WERI-Rb-1 (cell line): ENCODE results near the gene LRGUK.

Experiments
- DNase-seq: peaks from one replicate; pipeline ENCODE4 v3.0.0-alpha.2; 2020
- H3K27ac ChIP-seq: fragments of 250-450 bp; sonication (Bioruptor Pico); 2 replicates; pipeline ENCODE4 v1.5.1; 2020; ENCODE audit warnings: mild to moderate bottlenecking, moderate library complexity
- H3K27me3 ChIP-seq: fragments of 250-450 bp; sonication (Bioruptor Pico); 2 replicates; pipeline ENCODE4 v1.5.1; 2021; ENCODE audit warnings: mild to moderate bottlenecking, low read depth, moderate library complexity; ENCODE audit not compliant: insufficient read depth, severe bottlenecking
- H3K36me3 ChIP-seq: fragments of 250-450 bp; sonication (Bioruptor Pico); 2 replicates; pipeline ENCODE4 v1.5.1; 2020; ENCODE audit warnings: mild to moderate bottlenecking, moderate library complexity
- H3K4me3 ChIP-seq: 2 replicates; pipeline ENCODE4 v1.5.1; 2011; ENCODE audit warnings: low read depth, mild to moderate bottlenecking, control low read depth, low read length
- H3K9me3 ChIP-seq: fragments of 250-450 bp; sonication (Bioruptor Pico); 2 replicates; pipeline ENCODE4 v1.5.1; 2021; ENCODE audit warnings: mild to moderate bottlenecking, moderate library complexity; ENCODE audit not compliant: severe bottlenecking
- CTCF ChIP-seq: IDR thresholded peaks from 2 replicates; pipeline ENCODE4 v1.5.1; 2011; ENCODE audit warnings: low read depth, mild to moderate bottlenecking, control low read depth, inconsistent platforms, low read length

LRGUK gene

GRCh38 chr7:134262322-134262721, 135.2 kb downstream of the LRGUK start:
- Histone ChIP-seq H3K27ac (no peak overlapping the region), H3K36me3 (no peaks in the 10 kb centered on the region)
- no peak for TF ChIP-seq CTCF

GRCh38 chr7:134276951-134277350, 149.8 kb downstream of the LRGUK start:
- no peak for TF ChIP-seq CTCF
- no peaks in the 10 kb centered on the region for H3K27me3 ChIP-seq
- no peak overlapping the region for H3K4me3 ChIP-seq
- no peaks in the 10 kb centered on the region for H3K36me3 ChIP-seq
- no peaks in the 10 kb centered on the region for H3K9me3 ChIP-seq
- DNase-seq, result no peak
- no peak overlapping the region for H3K27ac ChIP-seq

More at GRCh38 chr7:134262322-134262721, 135.2 kb downstream of the LRGUK start:
- no peak overlapping the region for H3K4me3 ChIP-seq
- H3K27me3 ChIP-seq, result no peaks in the 10 kb centered on the region
- DNase-seq, result no peak
- H3K9me3 ChIP-seq, result no peaks in the 10 kb centered on the region

GRCh38 chr7:134278502-134279153, 151.5 kb downstream of the LRGUK start:
- no peaks in the 10 kb centered on the region for H3K27me3 ChIP-seq
- no peak for TF ChIP-seq CTCF
- no peak for DNase-seq
- H3K36me3 ChIP-seq, result no peaks in the 10 kb centered on the region
- H3K27ac ChIP-seq, result no peak overlapping the region
- no peaks in the 10 kb centered on the region for H3K9me3 ChIP-seq
- H3K4me3 ChIP-seq, result no peak overlapping the region

- H3K36me3 ChIP-seq, result no peaks in the 10 kb centered on the region
- no peak overlapping the region for H3K27ac ChIP-seq
- H3K27me3 ChIP-seq, result no peaks in the 10 kb centered on the region
- no peak overlapping the region for H3K4me3 ChIP-seq
- no peak for DNase-seq
- no peak for TF ChIP-seq CTCF
- no peaks in the 10 kb centered on the region for H3K9me3 ChIP-seq
Measured at GRCh38 chr7:134279336-134279735, 152.2 kb downstream of the LRGUK start.

- Histone ChIP-seq H3K9me3 (no peaks in the 10 kb centered on the region), H3K36me3 (no peaks in the 10 kb centered on the region), H3K27ac (no peak overlapping the region), H3K27me3 (no peaks in the 10 kb centered on the region), H3K4me3 (no peak overlapping the region)
- DNase-seq, result no peak
- no peak for TF ChIP-seq CTCF
Measured at GRCh38 chr7:134279898-134280297, 152.8 kb downstream of the LRGUK start.

GRCh38 chr7:134280508-134280907, 153.4 kb downstream of the LRGUK start:
- H3K27me3 ChIP-seq, result no peaks in the 10 kb centered on the region
- no peaks in the 10 kb centered on the region for H3K9me3 ChIP-seq
- H3K36me3 ChIP-seq, result no peaks in the 10 kb centered on the region
- no peak for DNase-seq
- no peak overlapping the region for H3K27ac ChIP-seq
- TF ChIP-seq CTCF, result no peak
- H3K4me3 ChIP-seq, result no peak overlapping the region
